Stimulated activated CD4-positive, alpha-beta T cell treated with anti-CD3 and anti-CD28 coated beads, Interleukin-1b, Interleukin-23, amount 100 ng/mL, for 48 hours (primary cell): ENCODE measurements around the gene ZYG11B.
A peak's percentile ranks its signal among the peaks of the same experiment; 100 is the strongest.
"Not testable (repeated sequence)": the region's sequence is repeated elsewhere in the genome, so short reads cannot be mapped to it uniquely, and the experiment has no call there.

ENCODE experiments used
- DNase-seq: peaks from one replicate; pipeline ENCODE4 v3.0.0-alpha.2; 2020

Gene ZYG11B

DNA sequence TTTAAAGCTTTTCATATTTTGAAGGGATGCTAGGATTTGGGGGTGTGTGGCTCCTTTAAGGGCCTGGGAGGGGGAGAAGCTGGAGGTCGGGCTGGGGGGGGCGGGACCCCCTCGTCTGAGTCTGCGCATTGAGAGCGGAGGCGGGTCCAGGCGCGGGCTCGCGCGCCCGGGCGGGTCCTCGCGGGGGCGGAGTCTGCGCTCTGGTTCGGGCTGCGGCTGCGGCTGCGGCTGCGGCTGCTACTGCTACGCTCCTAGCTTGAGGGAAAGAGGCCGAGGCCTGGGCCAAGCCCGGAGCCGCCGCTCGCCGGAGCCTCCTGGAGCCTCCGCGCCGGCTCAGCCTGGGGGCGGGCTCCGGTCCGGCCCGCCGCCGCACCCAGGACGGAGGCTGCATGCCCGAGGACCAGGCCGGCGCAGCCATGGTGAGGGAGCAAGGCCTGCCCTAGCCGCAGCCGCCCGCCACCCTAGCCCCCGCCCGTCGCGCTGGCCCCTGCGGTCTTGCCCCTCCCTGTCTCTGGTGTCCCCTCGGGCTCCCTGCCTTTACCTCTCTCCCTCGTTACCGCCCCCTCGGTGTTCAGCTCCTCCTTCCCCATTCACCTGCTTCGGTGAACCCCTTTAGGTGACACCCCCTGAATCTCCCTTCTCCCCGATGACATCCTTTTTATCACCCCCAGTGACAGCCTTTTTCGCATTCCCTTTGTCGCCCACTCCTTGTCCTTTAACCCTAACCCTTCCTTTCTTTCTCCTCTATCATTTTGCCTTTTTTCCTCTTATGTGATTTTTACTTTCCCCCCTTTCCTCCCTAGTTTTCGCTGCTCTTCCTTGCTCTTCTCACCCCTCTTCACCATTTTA, at the start of gene ZYG11B:
ZYG11B (plus strand) TSS at position 189 of the 849 bp plus-strand sequence; CDS start at position 390, 201 bp downstream.
- DNase-seq = peak; percentile 84

- no peak for DNase-seq
Observed at GRCh38 chr1:52677076-52677806, 49.0 kb upstream of the ZYG11B start.

DNA sequence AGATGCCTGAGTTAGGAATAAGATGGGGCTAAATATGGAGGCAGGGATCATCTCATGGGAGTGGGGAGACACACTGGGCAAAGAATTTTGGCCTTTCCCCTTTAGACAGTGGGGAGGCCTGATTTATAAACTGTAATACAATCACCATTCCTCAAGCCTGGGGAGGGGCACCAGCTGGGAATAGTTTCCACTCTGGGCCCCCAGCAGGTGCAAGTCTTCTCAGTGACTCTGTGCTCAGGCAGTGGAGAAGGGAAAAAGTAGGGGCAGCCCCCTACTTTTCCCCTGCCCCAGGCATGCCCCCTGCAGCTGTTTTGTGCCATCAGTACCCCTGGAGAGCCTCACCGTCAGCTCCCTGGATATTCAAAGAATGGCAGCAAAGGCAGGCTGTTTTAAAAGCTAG, 47.2 kb upstream of the ZYG11B start:
- DNase-seq = no peak

DNA sequence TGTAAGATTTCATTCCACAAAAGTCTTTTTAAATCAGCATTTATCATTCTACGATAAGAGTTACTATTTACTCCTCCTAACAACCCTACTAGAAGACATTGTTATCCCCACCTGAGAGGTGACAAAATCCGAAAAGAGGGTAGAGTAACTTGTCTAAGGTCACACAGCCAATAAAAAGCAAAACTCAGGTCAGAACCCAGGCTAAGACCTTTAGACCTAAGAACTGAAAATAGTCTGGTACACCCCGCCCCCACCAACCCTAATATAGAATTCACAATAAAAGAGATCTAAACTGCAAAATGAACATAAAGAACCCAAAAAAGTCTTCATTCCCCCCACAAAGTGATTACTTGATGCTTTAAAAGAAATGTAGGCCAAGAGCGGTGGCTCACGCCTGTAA, 46.8 kb upstream of the ZYG11B start:
- no peak for DNase-seq

GRCh38 chr1:52680353-52680752, 45.9 kb upstream of the ZYG11B start:
- DNase-seq = no peak

GRCh38 chr1:52681136-52681535, 45.1 kb upstream of the ZYG11B start:
- DNase-seq = no peak

GRCh38 chr1:52683367-52683940, 42.8 kb upstream of the ZYG11B start:
- no peak for DNase-seq

DNA sequence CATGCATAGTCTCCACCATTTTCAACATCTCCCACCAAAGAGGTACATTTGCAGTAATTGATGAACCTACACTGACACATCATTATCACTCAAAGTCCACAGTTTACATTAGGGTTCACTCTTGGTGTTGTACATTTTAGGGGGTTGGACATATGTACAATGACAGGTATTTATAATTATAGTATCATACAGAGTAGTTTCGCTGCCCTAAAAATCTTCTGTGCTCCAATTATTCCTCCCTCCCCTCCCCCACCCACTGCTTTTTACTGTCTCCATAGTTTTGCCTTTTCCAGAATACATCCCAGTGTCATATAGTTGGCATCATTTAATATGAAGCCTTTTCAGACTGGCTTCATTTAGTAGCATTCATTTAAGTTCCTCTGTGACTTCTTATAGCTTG, 41.7 kb upstream of the ZYG11B start:
- DNase-seq = no peak

DNA sequence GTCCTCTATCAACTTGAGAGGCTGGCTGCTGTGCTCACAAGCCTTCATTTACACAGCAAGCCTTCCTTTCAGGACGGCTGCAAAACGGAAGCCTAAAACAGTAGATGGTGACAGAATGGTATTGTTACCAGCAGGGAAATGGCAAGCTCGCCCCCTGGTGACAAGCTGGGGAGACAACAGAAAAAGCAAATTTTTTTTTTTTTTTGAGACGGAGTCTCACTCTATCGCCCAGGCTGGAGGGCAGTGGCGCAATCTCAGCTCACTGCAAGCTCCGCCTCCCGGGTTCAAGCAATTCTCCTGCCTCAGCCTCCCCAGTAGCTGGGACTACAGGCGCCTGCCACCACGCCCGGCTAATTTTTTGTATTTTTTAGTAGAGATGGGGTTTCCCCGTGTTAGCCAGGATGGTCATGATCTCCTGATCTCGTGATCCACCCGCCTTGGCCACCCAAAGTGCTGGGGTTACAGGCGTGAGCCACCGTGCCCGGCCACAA, 39.9 kb upstream of the ZYG11B start:
- DNase-seq = peak; percentile 74

- no peak for DNase-seq
Observed at GRCh38 chr1:52686830-52687229, 39.4 kb upstream of the ZYG11B start.

DNA sequence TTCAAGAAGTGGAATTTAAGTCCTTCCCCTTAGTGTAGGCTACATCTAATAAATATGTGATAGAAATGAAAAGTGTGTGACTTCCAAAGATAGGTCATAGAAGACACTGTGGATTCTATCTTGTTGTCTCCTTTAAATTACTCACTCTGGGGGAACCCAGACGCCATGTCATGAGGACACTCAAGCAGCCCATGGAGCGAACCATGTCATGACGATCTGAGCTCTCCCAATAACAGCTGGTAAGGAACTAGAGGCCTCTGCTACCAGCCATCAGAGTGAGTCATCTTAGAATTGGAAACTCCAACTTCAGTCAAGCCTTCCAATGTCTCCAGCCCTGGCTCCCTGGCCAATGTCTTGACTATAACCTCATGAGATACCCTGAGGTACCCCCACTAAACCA, 34.4 kb upstream of the ZYG11B start:
- DNase-seq = no peak

GRCh38 chr1:52692697-52693096, 33.6 kb upstream of the ZYG11B start:
- no peak for DNase-seq

DNA sequence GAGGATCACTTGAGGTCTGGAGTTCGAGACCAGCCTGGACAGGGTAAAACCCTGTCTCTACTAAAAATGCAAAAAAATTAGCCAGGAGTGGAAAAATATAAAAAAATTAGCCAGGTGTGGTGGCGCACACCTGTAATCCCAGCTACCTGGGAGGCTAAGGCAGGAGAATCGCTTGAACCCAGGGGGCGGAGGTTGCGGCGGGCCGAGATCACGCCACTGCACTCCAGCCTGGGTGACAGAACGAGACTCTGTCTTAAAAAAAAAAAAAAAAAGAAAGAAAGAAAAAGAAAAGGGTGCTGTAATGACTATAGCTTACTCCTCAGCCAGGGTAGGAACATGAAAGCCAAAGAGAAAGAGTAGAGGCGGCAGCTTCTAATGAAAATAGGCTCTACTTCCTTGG, 32.9 kb upstream of the ZYG11B start:
- DNase-seq = not testable (repeated sequence)

DNA sequence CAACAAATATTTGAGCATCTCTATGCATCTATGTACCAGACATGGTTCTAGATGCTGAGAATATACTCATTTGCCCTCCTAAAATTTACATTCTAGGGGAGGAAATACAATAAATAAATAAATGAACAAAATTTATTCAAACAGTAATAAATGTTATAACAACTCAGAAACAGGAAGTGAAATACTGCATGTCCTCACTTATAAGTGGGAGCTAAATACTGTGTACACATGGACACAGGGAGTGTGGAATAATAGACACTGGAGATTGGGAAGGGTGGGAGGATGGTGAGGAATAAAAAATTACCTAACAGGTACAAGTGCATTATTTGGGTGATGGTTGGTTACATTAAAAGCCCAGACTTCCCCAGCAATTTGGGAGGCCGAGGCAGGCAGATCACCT, 32.4 kb upstream of the ZYG11B start:
- DNase-seq = no peak

DNA sequence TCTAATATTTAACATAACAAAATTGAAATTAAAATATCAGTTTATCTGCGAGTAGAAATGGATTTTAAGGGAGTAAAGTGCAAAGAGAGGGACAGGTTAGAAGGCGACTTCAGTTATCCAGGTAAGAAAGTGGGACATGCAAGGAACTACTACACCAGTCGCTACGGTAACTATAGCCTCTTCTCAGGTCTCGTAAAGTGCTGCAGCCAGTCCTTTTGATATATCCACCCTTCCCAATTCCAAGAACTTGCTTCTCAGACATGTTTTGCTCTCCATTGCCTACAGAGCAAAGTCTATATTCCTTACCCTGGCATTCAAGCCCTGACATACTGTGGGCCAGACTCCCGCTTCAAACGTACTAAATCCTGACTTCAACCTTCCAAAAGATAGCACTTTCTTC, 30.6 kb upstream of the ZYG11B start:
- no peak for DNase-seq

- DNase-seq = peak; percentile 63
Observed at GRCh38 chr1:52697795-52698674, 28.2 kb upstream of the ZYG11B start, which contains the start of gene COA7. Gene COA7 (minus strand): TSS chr1:52698347. CDS start chr1:52698326, 21 bp downstream.

DNA sequence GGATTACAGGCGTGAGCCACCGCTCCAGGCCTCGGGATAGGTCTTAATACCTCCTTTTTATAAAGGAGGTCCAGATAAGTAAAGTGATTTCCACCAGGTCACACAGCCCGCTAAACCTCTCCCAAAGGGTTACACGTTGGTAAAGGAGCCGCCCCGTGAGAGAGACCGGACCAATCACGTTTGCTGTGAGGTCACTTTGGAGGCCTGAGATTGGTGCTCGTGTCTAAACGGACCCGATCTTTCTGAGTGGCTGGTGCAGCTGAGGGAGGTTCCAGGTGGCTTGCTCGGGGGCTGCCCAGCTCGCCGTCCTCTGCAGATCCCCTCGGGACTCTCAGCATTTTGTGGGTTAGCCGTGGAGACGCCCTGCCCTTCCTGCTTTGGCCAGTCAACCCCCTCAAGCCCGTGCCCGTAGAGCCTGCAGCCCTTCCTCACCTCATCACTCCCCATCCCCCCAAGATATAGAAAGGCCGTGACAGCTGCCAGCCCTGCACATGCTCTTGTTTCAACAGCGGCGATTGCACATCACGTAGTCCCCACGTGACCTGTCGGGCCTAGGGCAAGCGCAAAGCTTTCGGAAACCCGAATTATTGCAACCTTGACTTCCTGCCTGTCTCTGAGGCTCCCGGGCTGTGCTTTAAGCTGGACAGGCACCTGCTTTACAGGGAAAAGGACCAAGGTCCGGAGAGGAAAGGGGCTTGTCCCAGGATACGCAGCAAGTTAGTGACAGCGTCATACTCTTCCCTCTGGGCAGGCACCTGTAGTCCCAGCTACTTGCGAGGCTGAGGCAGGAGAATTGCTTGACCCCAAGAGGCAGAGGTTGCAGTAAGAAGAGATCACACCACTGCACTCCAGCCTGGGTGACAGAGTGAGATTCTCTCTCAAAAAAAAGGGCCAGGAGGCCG, 23.1 kb upstream of the ZYG11B start:
- peak; percentile 88 for DNase-seq

- DNase-seq = no peak
Observed at GRCh38 chr1:52706136-52706670, 20.1 kb upstream of the ZYG11B start.

GRCh38 chr1:52706941-52707926, 19.0 kb upstream of the ZYG11B start:
- DNase-seq = no peak
